H9 (cell line): ENCODE measurements around the gene CHRNA10. TPM values are rescaled to one million over a fixed set of nuclear protein-coding genes. Genes with fewer than 3 reads are reported as not detected.

Experiments used
- DNase-seq: peaks from one replicate; pipeline ENCODE4 v3.0.0-alpha.2; 2017
- H2AFZ ChIP-seq: one replicate; pipeline ENCODE4 v1.6.1; 2013; ENCODE audit warnings: mild to moderate bottlenecking, low read length, control low read depth, moderate library complexity
- H2AK5ac ChIP-seq: 2 replicates; pipeline ENCODE4 v1.6.1; 2013; ENCODE audit warnings: low read length, control low read depth, mixed read lengths; ENCODE audit not compliant: insufficient read length
- H2BK120ac ChIP-seq: one replicate; pipeline ENCODE4 v1.6.1; 2013; ENCODE audit warnings: low read depth, mild to moderate bottlenecking, low read length, control low read depth, inconsistent platforms; ENCODE audit not compliant: poor library complexity, severe bottlenecking
- H2BK12ac ChIP-seq: 2 replicates; pipeline ENCODE4 v1.6.1; 2013; ENCODE audit warnings: low read length, control low read depth, mixed read lengths, low read depth; ENCODE audit not compliant: insufficient read length
- H2BK15ac ChIP-seq: 2 replicates; pipeline ENCODE4 v1.6.1; 2013; ENCODE audit warnings: low read depth, low read length, control low read depth
- H2BK20ac ChIP-seq: one replicate; pipeline ENCODE4 v1.6.1; 2013; ENCODE audit warnings: low read depth, mild to moderate bottlenecking, low read length, control low read depth, inconsistent platforms; ENCODE audit not compliant: poor library complexity, severe bottlenecking
- H2BK5ac ChIP-seq: 2 replicates; pipeline ENCODE4 v1.6.1; 2013; ENCODE audit warnings: low read length, control low read depth, mixed read lengths; ENCODE audit not compliant: insufficient read length
- H3K14ac ChIP-seq: 2 replicates; pipeline ENCODE4 v1.6.1; 2013; ENCODE audit warnings: low read length, control low read depth; ENCODE audit not compliant: insufficient read depth
- H3K18ac ChIP-seq: 2 replicates; pipeline ENCODE4 v1.6.1; 2013; ENCODE audit warnings: low read depth, mild to moderate bottlenecking, mixed read lengths, low read length, control low read depth; ENCODE audit not compliant: insufficient read length
- H3K23ac ChIP-seq: 2 replicates; pipeline ENCODE4 v1.6.1; 2013; ENCODE audit warnings: low read length, control low read depth, mixed read lengths, low read depth; ENCODE audit not compliant: insufficient read length
- H3K23me2 ChIP-seq: 2 replicates; pipeline ENCODE4 v1.6.1; 2013; ENCODE audit warnings: low read depth, mild to moderate bottlenecking, mixed read lengths, low read length, control low read depth; ENCODE audit not compliant: insufficient read length, poor library complexity, severe bottlenecking
- H3K27ac ChIP-seq: 2 replicates; pipeline ENCODE4 v1.5.1; 2013; ENCODE audit warnings: low read length, control low read depth, mixed read lengths, low read depth; ENCODE audit not compliant: insufficient read length
- H3K27me3 ChIP-seq: 2 replicates; pipeline ENCODE4 v1.6.1; 2013; ENCODE audit warnings: low read length, control low read depth, inconsistent platforms; ENCODE audit not compliant: insufficient read depth
- H3K4ac ChIP-seq: 2 replicates; pipeline ENCODE4 v1.6.1; 2013; ENCODE audit warnings: low read depth, mild to moderate bottlenecking, control low read depth, inconsistent platforms, low read length, moderate library complexity
- H3K4me1 ChIP-seq: 2 replicates; pipeline ENCODE4 v1.6.1; 2013; ENCODE audit warnings: low read length, control low read depth, inconsistent platforms; ENCODE audit not compliant: insufficient read depth
- H3K4me2 ChIP-seq: 2 replicates; pipeline ENCODE4 v1.6.1; 2013; ENCODE audit warnings: low read length, control low read depth, mixed read lengths; ENCODE audit not compliant: insufficient read length, insufficient read depth
- H3K56ac ChIP-seq: 2 replicates; pipeline ENCODE4 v1.6.1; 2013; ENCODE audit warnings: low read depth, mild to moderate bottlenecking, mixed read lengths, low read length, control low read depth; ENCODE audit not compliant: insufficient read length
- H3K79me1 ChIP-seq: 2 replicates; pipeline ENCODE4 v1.6.1; 2013; ENCODE audit warnings: low read depth, mild to moderate bottlenecking, moderate library complexity, low read length, control low read depth, inconsistent platforms; ENCODE audit not compliant: insufficient read depth, poor library complexity, severe bottlenecking
- H3K79me2 ChIP-seq: 2 replicates; pipeline ENCODE4 v1.6.1; 2013; ENCODE audit warnings: low read length, control low read depth, inconsistent platforms; ENCODE audit not compliant: insufficient read depth
- H3K9ac ChIP-seq: 2 replicates; pipeline ENCODE4 v1.6.1; 2013; ENCODE audit warnings: low read length, control low read depth, mixed read lengths; ENCODE audit not compliant: insufficient read length; ENCODE audit errors: extremely low read depth
- H3K9me3 ChIP-seq: one replicate; pipeline ENCODE4 v1.6.1; 2013; ENCODE audit warnings: low read depth, low read length, inconsistent platforms; ENCODE audit not compliant: control insufficient read depth
- H3T11ph ChIP-seq: one replicate; pipeline ENCODE4 v1.6.1; 2013; ENCODE audit warnings: mild to moderate bottlenecking, low read length, control low read depth, inconsistent platforms
- H4K20me1 ChIP-seq: one replicate; pipeline ENCODE4 v1.6.1; 2013; ENCODE audit not compliant: control insufficient read depth, insufficient read length, insufficient read depth
- H4K5ac ChIP-seq: 2 replicates; pipeline ENCODE4 v1.6.1; 2013; ENCODE audit warnings: low read depth, mild to moderate bottlenecking, mixed read lengths, low read length, control low read depth; ENCODE audit not compliant: insufficient read length
- H4K8ac ChIP-seq: replicated peaks from 2 replicates; pipeline ENCODE4 v1.6.1; 2013; ENCODE audit warnings: low read length, control low read depth, mixed read lengths, low read depth; ENCODE audit not compliant: insufficient read length
- H4K91ac ChIP-seq: 2 replicates; pipeline ENCODE4 v1.6.1; 2013; ENCODE audit warnings: low read depth, mild to moderate bottlenecking, moderate library complexity, mixed read lengths, low read length, control low read depth; ENCODE audit not compliant: insufficient read length
- H3K27ac Mint-ChIP-seq, 3 experiments: 2 replicates in 2 of 3; 3 replicates in 1 of 3; pipeline ENCODE4 v1.8.0; 2020 to 2021; ENCODE audit warnings: mixed read lengths in 3 of 3, mild to moderate bottlenecking in 1 of 3, moderate library complexity in 1 of 3
- H3K27me3 Mint-ChIP-seq: 2 replicates; pipeline ENCODE4 v1.8.0; 2021; ENCODE audit warnings: low read depth, mild to moderate bottlenecking, moderate library complexity, mixed read lengths
- H3K36me3 Mint-ChIP-seq, 3 experiments: 2 replicates in 2 of 3; 3 replicates in 1 of 3; pipeline ENCODE4 v1.8.0; 2020 to 2021; ENCODE audit warnings: low read depth in 3 of 3, mixed read lengths in 3 of 3; ENCODE audit not compliant: insufficient read depth in 1 of 3
- H3K4me1 Mint-ChIP-seq, 2 experiments: 2 replicates each; pipeline ENCODE4 v1.8.0; 2020; ENCODE audit warnings: mixed read lengths in 2 of 2
- H3K4me3 Mint-ChIP-seq, 2 experiments: 2 replicates in 1 of 2; 3 replicates in 1 of 2; pipeline ENCODE4 v1.8.0; 2020 to 2021; ENCODE audit warnings: mild to moderate bottlenecking in 2 of 2, mixed read lengths in 2 of 2, moderate library complexity in 1 of 2
- H3K9me3 Mint-ChIP-seq, 2 experiments: 2 replicates in 1 of 2; 3 replicates in 1 of 2; pipeline ENCODE4 v1.8.0; 2020; ENCODE audit warnings: mild to moderate bottlenecking in 2 of 2, mixed read lengths in 2 of 2, moderate library complexity in 1 of 2
- CTCF ChIP-seq: fragments of 200-600 bp; sonication (generic); conservative IDR thresholded peaks from 3 replicates; pipeline ENCODE4 v1.8.0; 2021; ENCODE audit warnings: antibody characterized with exemption, mild to moderate bottlenecking
- WGBS: extraction: QIAGEN DNeasy Blood & Tissue Kit; methylation state at CpG from one replicate; pipeline ENCODE4 v1.1.7; 2013; ENCODE audit warnings: missing lambda C conversion rate, low lambda C conversion rate, mixed read lengths; ENCODE audit not compliant: insufficient read length; ENCODE audit errors: extremely low coverage; 5-methylcytosine and 5-hydroxymethylcytosine counted together
- total RNA-seq: library from RNA; stranded (reverse); gene quantifications from 2 replicates; pipeline ENCODE4 v1.2.1, GENCODE V29; 2021

The CHRNA10 gene
- total RNA-seq, 1 experiment from 2014 or later, result 2.4 TPM

GRCh38 chr11:3622521-3622920 lies 48.7 kb downstream of the CHRNA10 start:
- no peaks in the 10 kb centered on the region for H4K20me1 ChIP-seq
- no CpG with 5 or more reads among the region's 4 CpGs for WGBS

More at GRCh38 chr11:3622521-3622920, 48.7 kb downstream of the CHRNA10 start:
- H3K4me1 ChIP-seq, result no peaks in the 10 kb centered on the region
- DNase-seq, result no peak
- H3K9ac ChIP-seq, result no peak overlapping the region
- H3K4me3 Mint-ChIP-seq, result no peak overlapping the region
- H3T11ph ChIP-seq, result no peak overlapping the region
- no peak overlapping the region for H4K91ac ChIP-seq
- no peak overlapping the region for H2BK12ac ChIP-seq
- no peaks in the 10 kb centered on the region for H3K9me3 ChIP-seq
- no peak overlapping the region for H2BK120ac ChIP-seq
- no peaks in the 10 kb centered on the region for H3K27me3 ChIP-seq
- H3K27ac Mint-ChIP-seq, result no peak overlapping the region
- H3K79me2 ChIP-seq, result no peaks in the 10 kb centered on the region
- no peak overlapping the region for H2BK15ac ChIP-seq
- no peak overlapping the region for H2BK20ac ChIP-seq
- no peak for TF ChIP-seq CTCF
- H3K14ac ChIP-seq, result no peak overlapping the region
- peaks cover 7 to 8% of the 10 kb centered on the region in 2 experiments for H3K4me1 Mint-ChIP-seq
- no peaks in the 10 kb centered on the region; the same call in 1 of the 2 replicates for H3K27me3 Mint-ChIP-seq
- H3K23me2 ChIP-seq, result no peaks in the 10 kb centered on the region
- no peaks in the 10 kb centered on the region for H3K79me1 ChIP-seq
- no peak overlapping the region for H4K8ac ChIP-seq
- no peak overlapping the region for H4K5ac ChIP-seq
- H3K56ac ChIP-seq, result no peak overlapping the region
- no peak overlapping the region for H2AK5ac ChIP-seq
- H2BK5ac ChIP-seq, result no peak overlapping the region
- no peak overlapping the region for H3K4ac ChIP-seq
- no peaks in the 10 kb centered on the region for H3K9me3 Mint-ChIP-seq
- H3K23ac ChIP-seq, result no peak overlapping the region
- H3K4me2 ChIP-seq, result no peak overlapping the region
- H3K36me3 Mint-ChIP-seq, result no peaks in the 10 kb centered on the region; a peak in 1 of 7 replicates
- no peak overlapping the region for H3K27ac ChIP-seq
- H2AFZ ChIP-seq, result no peak overlapping the region
- H3K18ac ChIP-seq, result no peak overlapping the region
